PFSK-1 (cell line): ENCODE data around the gene TLCD5.

Experiments used
- FOXP2 ChIP-seq: optimal IDR thresholded peaks from 2 replicates; pipeline ENCODE3; 2011; ENCODE audit warnings: borderline replicate concordance, control low read depth, inconsistent platforms; ENCODE audit not compliant: insufficient read depth; ENCODE audit errors: extremely low read length, extremely low read depth
- POLR2AphosphoS5 ChIP-seq: IDR thresholded peaks from 2 replicates; pipeline ENCODE4 v1.6.1; 2012; ENCODE audit warnings: low read depth, mild to moderate bottlenecking, control low read depth, low read length, moderate library complexity
- SIN3A ChIP-seq: IDR thresholded peaks from 2 replicates; pipeline ENCODE4 v1.6.1; 2012; ENCODE audit warnings: mild to moderate bottlenecking, low read length, moderate library complexity, borderline replicate concordance; ENCODE audit not compliant: insufficient read depth
- TAF1 ChIP-seq: IDR thresholded peaks from 2 replicates; pipeline ENCODE4 v1.6.1; 2012; ENCODE audit warnings: low read length, control low read depth, borderline replicate concordance; ENCODE audit not compliant: insufficient read depth
- TF ChIP-seq, protein P1 (sequence below), 2 experiments: IDR thresholded peaks; 2 replicates each; pipeline versions ENCODE4 v1.6.1 to v1.8.0; 2011 to 2012; ENCODE audit warnings: low read depth in 2 of 2, low read length in 2 of 2, control low read depth in 1 of 2, inconsistent platforms in 1 of 2, mild to moderate bottlenecking in 1 of 2, moderate library complexity in 1 of 2; ENCODE audit not compliant: insufficient read depth in 1 of 2

Gene TLCD5

DNA sequence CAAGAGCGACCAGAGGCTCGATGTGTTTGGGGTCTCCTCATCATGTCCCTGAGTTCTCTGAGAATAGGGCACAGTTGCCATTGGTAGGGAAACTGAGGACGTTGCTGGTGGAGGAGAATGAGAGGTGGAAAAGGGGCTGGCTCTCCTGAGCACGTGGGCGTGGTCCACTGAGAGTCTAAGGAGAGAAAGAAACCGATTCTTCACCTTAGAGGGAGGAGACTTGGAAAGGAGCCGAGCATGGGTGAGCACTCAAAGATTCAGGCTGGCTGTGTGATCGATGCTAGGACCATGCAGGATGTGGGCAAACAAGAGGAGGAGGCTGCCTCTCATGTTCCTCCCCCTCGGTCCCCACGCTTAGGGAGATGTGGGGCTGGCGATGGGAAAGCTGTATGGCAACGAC is 19.8 kb upstream of the TLCD5 start:
- TF ChIP-seq TAF1 (no peak), POLR2AphosphoS5 (no peak), SIN3A (no peak), FOXP2 (no peak)
- TF ChIP-seq, protein P1, sequence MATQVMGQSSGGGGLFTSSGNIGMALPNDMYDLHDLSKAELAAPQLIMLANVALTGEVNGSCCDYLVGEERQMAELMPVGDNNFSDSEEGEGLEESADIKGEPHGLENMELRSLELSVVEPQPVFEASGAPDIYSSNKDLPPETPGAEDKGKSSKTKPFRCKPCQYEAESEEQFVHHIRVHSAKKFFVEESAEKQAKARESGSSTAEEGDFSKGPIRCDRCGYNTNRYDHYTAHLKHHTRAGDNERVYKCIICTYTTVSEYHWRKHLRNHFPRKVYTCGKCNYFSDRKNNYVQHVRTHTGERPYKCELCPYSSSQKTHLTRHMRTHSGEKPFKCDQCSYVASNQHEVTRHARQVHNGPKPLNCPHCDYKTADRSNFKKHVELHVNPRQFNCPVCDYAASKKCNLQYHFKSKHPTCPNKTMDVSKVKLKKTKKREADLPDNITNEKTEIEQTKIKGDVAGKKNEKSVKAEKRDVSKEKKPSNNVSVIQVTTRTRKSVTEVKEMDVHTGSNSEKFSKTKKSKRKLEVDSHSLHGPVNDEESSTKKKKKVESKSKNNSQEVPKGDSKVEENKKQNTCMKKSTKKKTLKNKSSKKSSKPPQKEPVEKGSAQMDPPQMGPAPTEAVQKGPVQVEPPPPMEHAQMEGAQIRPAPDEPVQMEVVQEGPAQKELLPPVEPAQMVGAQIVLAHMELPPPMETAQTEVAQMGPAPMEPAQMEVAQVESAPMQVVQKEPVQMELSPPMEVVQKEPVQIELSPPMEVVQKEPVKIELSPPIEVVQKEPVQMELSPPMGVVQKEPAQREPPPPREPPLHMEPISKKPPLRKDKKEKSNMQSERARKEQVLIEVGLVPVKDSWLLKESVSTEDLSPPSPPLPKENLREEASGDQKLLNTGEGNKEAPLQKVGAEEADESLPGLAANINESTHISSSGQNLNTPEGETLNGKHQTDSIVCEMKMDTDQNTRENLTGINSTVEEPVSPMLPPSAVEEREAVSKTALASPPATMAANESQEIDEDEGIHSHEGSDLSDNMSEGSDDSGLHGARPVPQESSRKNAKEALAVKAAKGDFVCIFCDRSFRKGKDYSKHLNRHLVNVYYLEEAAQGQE (IDR thresholded peaks at IDR 0.05; ENCODE audit: insufficient read depth in 1 of 2, low read depth in 2 of 2, low read length in 2 of 2) = no peak

DNA sequence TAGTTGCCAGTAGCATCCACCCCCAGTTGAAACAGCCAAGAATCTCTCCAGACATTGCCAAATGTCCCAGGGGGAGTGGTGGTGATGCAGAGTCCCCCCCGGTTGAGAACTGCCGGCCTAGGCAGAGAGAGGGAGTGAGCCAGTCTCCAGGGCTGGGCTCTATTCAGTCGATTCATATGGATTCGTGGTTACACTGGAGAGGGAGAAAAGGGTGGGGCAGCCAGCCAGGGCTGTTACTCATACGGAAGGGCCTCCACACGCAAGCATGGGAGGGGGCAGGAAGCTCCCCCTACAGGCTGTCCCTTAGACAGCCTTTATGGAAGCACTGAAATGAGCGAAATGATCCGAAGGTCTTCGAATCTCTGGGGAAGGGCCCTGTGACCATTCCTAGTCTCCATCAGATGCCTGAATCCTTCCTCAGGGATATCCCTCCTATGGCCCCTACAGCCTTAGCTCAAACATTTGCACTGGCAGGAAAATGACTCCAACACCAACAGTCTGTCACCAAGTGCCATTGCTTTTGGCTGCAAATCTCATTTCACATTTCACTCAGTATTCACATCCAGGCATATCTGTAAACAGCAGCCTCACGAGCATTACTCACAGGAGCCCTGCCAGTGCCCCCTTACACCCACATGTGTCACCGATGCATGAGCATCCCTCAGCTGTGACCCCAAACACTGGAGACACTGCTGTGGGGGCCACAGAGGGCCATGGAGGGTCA is 18.4 kb upstream of the TLCD5 start:
- TF ChIP-seq SIN3A (no peak), POLR2AphosphoS5 (no peak), TAF1 (no peak), FOXP2 (no peak)
- TF ChIP-seq, protein P1 (IDR thresholded peaks at IDR 0.05; ENCODE audit: insufficient read depth in 1 of 2, low read depth in 2 of 2, low read length in 2 of 2) = no peak

DNA sequence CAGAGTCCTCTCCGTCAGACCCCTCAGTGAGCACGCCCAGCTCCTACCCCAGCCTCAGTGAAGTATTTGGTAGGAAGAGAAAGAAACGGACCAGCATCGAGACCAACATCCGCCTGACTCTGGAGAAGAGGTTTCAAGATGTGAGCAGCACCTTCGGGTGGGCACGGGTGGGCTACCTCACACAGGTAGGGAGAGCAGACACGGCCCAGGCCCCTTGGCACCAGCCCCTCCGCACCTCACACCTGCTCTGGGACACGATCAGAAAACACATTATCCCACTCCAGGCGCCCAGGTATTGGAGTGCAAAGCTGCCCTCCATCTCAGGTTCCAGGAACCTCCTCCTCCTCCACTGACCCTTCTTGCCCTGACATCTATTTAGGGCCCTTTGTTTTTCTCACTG is 17.6 kb upstream of the TLCD5 start:
- TF ChIP-seq SIN3A (no peak), FOXP2 (no peak), POLR2AphosphoS5 (no peak), TAF1 (no peak)
- TF ChIP-seq, protein P1 (IDR thresholded peaks at IDR 0.05; ENCODE audit: insufficient read depth in 1 of 2, low read depth in 2 of 2, low read length in 2 of 2) = no peak

DNA sequence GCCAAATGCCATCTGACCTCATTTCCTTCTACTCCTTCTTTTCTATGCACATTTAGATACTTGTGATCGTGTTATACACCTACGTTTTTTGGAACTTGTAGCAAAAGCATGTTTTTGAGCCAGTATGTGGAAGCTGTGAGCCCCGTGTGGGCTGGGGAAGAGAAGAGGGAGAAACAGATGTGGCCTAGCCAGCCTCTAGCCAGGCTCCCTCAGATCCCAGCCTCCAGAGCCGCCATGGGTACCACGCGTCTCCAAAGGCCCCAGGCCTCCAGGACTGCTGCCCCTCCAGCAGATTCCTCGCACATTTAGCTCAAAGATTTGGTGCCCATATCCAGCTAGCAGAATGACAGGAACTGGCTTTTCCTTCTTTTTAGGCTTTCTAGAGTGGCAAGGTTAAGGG is 17.0 kb upstream of the TLCD5 start:
- TF ChIP-seq FOXP2 = no peak

DNA sequence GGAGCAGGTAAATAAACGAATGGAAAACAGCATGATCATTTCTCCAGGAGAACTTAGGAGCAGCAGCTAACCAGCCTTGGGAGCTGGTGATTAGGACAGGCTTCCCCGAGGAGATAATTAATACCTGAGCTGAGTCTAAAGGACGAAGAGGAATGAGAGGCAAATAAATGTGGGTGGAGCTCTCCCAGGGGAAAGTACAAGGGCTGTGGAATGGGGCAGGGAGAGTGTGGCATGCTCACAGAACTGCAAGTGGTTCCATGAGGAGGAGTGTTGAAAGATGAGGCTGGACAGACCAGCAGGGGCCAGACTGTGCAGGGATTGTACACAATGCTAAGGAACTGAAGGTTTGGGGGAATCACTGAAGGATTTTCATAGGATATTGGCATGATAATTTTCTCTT is 14.2 kb upstream of the TLCD5 start:
- TF ChIP-seq FOXP2 = no peak
- no peak for TF ChIP-seq POLR2AphosphoS5
- TF ChIP-seq SIN3A = no peak

DNA sequence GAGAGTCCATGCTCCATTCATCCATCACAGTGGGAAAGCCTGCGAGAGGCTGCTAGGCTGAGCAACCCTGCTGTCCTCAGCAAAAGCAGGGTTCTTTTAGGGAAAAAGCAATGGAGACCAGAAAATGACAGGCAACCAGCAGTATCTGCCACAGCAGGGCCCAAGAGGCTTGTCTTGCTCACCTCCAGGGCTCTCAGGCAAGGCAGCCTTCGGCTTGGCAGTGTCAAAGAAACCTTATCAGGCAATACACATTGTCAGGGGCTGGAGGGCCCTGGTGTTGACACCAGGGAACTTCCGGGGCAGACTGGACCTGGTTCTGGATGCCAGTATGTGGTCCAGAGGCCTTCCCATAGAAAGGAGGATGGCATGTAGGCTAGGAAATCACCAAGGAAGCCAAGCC is 10.2 kb upstream of the TLCD5 start:
- TF ChIP-seq, protein P1 (IDR thresholded peaks at IDR 0.05; ENCODE audit: insufficient read depth in 1 of 2, low read depth in 2 of 2, low read length in 2 of 2) = no peak
- TF ChIP-seq FOXP2 (no peak), TAF1 (no peak), SIN3A (no peak), POLR2AphosphoS5 (no peak)
